GM21619 (cell line): ENCODE data around the gene MAGI3.
"Not testable (repeated sequence)": the region's sequence is repeated elsewhere in the genome, so short reads cannot be mapped to it uniquely, and the experiment has no call there.

Experiments used
- ATAC-seq: cut with Tn5 transposase; IDR thresholded peaks from one replicate; pipeline ENCODE4 v1.9.1; 2021; ENCODE audit not compliant: unreplicated experiment

The MAGI3 gene

GRCh38 chr1:113396585-113396984 is 6.3 kb downstream of the MAGI3 start:
- no peak for ATAC-seq

- no peak for ATAC-seq
Observed at GRCh38 chr1:113399062-113399583, 8.8 kb downstream of the MAGI3 start.

GRCh38 chr1:113401067-113401466 is 10.8 kb downstream of the MAGI3 start:
- ATAC-seq, result no peak

GRCh38 chr1:113401728-113402127 is 11.4 kb downstream of the MAGI3 start:
- ATAC-seq, result no peak

- ATAC-seq, result no peak
Observed at GRCh38 chr1:113403065-113403464, 12.8 kb downstream of the MAGI3 start.

DNA sequence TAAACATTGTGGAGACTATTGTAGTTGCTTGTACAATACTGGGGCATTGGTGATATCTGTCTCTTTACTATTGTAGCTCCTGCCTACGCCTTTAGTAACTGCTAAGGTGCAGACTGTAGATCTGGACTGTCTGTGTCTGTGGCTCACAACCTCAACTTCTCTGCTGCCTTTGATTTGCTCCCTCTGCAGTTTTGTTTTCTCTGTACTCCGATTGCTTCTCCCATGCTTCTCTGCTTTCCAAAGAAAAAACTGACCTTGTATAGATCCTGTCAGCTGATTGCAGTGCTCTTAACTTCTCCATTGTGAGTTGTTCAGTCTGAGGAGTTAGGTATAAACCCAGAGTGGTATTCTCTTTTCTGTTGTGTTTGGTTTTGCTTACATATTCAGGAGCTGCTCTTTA is 15.3 kb downstream of the MAGI3 start:
- no peak for ATAC-seq

GRCh38 chr1:113406149-113406548 is 15.8 kb downstream of the MAGI3 start:
- not testable (repeated sequence) for ATAC-seq

DNA sequence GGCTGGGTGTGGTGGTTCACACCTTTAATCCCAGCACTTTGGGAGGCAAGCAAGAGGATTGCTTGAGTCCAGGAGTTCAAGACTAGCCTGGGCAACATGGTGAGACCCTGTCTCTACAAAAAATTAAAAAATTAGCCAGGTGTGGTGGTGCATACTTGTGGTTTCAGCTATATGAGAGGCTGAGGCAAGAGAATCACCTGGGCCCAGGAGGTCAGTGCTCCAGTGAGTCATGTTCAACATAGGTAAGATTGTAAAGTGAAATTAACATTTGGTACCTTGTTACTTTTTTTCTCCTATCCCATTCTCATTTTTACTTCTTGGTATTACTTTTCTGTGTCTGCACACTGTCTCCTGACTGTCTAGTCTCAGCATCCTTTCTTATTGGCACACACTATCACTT is 19.0 kb downstream of the MAGI3 start:
- no peak for ATAC-seq

DNA sequence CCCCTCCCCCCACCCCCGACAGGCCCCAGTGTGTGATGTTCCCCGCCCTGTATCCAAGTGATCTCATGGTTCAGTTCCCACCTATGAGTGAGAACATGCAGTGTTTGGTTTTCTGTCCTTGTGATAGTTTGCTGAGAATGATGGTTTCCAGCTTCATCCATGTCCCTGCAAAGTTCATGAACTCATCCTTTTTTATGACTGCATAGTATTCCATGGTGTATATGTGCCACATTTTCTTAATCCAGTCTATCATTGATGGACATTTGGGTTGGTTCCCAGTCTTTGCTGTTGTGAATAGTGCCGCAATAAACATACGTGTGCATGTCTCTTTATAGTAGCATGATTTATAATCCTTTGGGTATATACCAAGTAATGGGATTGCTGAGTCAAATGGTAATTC is 21.7 kb downstream of the MAGI3 start:
- ATAC-seq, result not testable (repeated sequence)

DNA sequence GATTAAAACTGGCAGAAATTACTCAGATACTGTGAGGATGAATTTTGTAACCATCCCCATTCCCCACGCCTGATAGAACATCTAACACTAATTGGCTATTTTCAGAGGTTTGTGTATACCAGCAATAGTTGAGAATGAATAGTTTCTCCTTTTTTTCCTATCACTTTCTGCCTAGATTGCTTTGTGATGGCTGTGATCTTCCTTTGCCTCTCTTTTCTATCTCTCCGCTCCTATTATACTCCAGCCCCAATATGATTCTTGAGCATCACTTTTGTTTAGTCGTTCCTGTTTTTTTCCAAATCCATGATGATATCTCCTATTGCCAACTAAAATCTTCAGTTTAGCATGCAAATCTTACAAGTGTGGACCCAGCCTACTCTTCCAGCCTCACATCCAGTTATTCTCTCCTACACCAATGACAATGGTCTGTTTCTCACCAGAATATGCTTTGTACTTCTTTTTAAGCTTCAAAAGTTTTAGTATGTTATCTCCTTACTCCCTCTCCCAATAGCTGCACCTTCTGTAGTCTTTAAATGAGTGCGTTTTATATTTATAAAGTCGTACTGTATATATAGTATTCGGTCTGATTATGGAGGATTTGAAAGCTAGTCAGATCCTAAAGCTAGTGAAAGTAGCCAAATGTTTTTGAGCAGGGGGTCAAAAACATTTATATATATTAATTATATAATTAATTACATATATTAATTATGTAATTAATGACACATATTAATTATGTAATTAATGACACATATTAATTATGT is 25.2 kb downstream of the MAGI3 start:
- ATAC-seq, result no peak

DNA sequence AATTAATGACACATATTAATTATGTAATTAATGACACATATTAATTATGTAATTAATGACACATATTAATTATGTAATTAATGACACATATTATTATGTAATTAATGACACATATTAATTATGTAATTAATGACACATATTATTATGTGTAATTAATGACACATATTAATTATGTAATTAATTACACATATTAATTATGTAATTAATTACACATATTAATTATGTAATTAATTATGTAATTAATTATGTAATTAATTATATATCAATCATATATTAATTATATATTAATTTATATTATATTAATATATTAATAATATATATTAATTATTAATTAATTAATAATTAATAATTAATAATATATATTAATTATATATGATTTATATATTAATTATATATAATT is 25.8 kb downstream of the MAGI3 start:
- ATAC-seq, result not testable (repeated sequence)

GRCh38 chr1:113416496-113416895 is 26.2 kb downstream of the MAGI3 start:
- ATAC-seq, result no peak

DNA sequence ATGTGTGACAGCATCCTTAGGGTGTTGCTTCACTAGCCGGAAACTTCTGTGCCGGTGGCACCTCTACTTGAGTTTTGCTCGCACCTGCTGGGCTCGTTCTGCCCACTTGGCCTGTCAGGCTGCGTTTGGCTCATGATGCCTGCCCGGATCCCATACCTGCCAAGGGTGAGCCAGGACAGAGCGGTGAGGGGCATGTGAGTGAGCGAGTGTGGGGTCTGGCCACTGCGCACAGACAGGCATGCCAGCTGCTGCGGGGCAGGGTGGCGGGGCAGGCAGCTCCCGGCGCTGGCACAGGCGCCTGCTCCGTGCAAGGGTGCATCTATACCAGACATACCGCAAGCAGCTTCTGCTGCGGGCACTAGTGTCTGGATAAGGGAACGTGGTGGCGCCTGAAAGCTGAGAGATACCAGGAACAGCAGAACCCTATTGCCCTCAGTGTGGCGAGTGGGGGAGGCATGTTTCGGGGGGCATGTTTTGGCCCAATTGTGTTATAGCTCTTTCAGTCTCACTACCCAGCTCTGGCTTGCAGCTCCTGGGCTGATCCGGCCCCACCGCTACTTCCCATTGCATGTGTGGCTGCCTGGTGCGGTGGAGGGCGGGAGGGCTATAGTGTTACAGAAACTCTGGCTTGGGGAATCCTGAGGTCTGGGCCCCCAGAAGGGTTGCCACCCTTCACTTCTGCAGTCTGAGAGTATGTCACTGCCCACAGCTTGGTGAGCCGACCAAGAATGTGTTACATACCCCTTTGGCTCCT is 32.2 kb downstream of the MAGI3 start:
- no peak for ATAC-seq

- no peak for ATAC-seq
Observed at GRCh38 chr1:113423826-113424225, 33.5 kb downstream of the MAGI3 start.

DNA sequence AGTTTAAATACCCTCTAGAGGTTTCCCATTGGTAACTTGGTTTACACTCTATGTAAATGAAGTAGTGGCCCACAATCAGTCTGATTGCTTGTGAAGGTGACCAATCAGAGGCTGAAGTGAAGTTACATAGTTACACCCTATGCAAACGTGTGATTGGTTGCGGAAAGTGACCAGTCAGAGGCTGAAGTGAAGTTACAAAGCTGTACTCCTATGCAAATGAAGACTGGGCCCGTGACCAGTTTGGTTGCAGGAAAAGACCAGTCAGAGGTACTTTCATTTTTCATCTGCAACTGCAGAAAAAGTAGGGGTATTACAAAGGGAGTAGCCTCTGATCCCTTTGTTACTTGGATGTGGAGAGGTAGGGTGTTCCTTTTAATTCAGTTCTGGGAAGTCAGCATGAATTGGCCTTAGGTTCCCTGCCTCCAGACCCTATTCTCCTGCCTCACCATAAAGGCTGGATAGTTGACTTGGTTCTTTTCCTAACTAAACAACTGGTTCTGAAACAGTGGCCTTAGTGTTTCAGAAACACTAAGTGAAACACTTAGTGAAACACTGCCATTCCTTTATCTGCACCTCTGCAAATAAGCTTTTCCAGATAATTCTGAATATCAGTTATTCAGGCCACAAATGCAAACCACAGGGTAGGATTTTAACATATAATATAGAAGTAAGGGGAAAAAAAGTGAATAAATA is 39.3 kb downstream of the MAGI3 start:
- ATAC-seq, result no peak

GRCh38 chr1:113433184-113433583 is 42.9 kb downstream of the MAGI3 start:
- ATAC-seq, result no peak

GRCh38 chr1:113434081-113434873 is 44.0 kb downstream of the MAGI3 start:
- no peak for ATAC-seq

GRCh38 chr1:113434874-113435175 is 44.5 kb downstream of the MAGI3 start:
- no peak for ATAC-seq

GRCh38 chr1:113437554-113438341 is 47.4 kb downstream of the MAGI3 start:
- no peak for ATAC-seq
